HCT116 (cell line): Measurements from ENCODE around the gene CNTN5.

Experiments
- CTCF ChIP-seq, 3 experiments: fragments of 200-600 bp in 1 of 3; sonication (generic) in 1 of 3; IDR thresholded peaks in 2 of 3; conservative IDR thresholded peaks in 1 of 3; 2 replicates each; pipeline ENCODE4 v1.5.1; 2012 to 2017; ENCODE audit warnings: low read depth in 2 of 3, low read length in 2 of 3, antibody characterized with exemption in 1 of 3, borderline replicate concordance in 1 of 3, control low read depth in 1 of 3, mild to moderate bottlenecking in 1 of 3, mixed read lengths in 1 of 3, mixed run types in 1 of 3, moderate library complexity in 1 of 3; ENCODE audit not compliant: insufficient read depth in 1 of 3
- ELF1 ChIP-seq: IDR thresholded peaks from 2 replicates; pipeline ENCODE4 v1.6.1; 2012; ENCODE audit warnings: low read depth, borderline replicate concordance
- EZH2phosphoT487 ChIP-seq: fragments of 200-600 bp; IDR thresholded peaks from 2 replicates; pipeline ENCODE4 v1.6.1; 2018; ENCODE audit warnings: antibody characterized with exemption, borderline replicate concordance
- POLR2A ChIP-seq: IDR thresholded peaks from 2 replicates; pipeline ENCODE4 v1.7.0; 2011; ENCODE audit warnings: borderline replicate concordance; ENCODE audit not compliant: insufficient read depth, insufficient read length; ENCODE audit errors: extremely low read depth
- REST ChIP-seq: IDR thresholded peaks from 2 replicates; pipeline ENCODE4 v1.6.1; 2012; ENCODE audit warnings: low read depth
- SP1 ChIP-seq: IDR thresholded peaks from 2 replicates; pipeline ENCODE4 v1.6.1; 2012; ENCODE audit warnings: low read depth
- YY1 ChIP-seq: IDR thresholded peaks from 2 replicates; pipeline ENCODE4 v1.6.1; 2011; ENCODE audit warnings: low read length, low read depth, moderate library complexity, mild to moderate bottlenecking; ENCODE audit not compliant: insufficient replicate concordance; ENCODE audit errors: extremely low read depth

DNA sequence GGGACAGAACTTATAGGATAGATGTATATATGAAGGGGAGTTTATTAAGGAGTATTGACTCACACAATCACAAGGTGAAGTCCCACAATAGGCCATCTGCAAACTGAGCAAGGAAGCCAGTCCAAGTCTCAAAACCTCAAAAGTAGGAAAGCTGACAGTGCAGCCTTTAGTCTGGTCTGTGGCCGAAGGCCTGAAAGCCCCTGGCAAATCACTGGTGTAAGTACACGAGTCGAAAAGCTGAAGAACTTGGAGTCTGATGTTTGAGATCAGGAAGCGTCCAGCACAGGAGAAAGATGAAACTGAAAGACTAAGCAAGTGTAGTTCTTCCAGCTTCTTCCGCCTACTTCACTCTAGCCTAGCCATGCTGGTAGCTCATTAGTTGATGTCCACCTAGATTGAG lies 866.7 kb downstream of the CNTN5 start:
- TF ChIP-seq POLR2A (no peak), CTCF (IDR thresholded peaks at IDR 0.05 in 2 of 3, conservative IDR thresholded peaks at IDR 0.05 in 1 of 3; ENCODE audit: borderline replicate concordance in 1 of 3, insufficient read depth in 1 of 3, low read depth in 2 of 3, low read length in 2 of 3) (no peak), YY1 (no peak), EZH2phosphoT487 (no peak), ELF1 (no peak), REST (no peak), SP1 (no peak)
